Iris pigment epithelial cell (primary cell): ENCODE data around the gene RPP25.
A peak's percentile ranks its signal among the peaks of the same experiment; 100 is the strongest.

ENCODE experiments used
- DNase-seq: peaks from one replicate; pipeline ENCODE4 v3.0.0-alpha.2; 2011; ENCODE audit warnings: low read depth

Gene RPP25, protein sequence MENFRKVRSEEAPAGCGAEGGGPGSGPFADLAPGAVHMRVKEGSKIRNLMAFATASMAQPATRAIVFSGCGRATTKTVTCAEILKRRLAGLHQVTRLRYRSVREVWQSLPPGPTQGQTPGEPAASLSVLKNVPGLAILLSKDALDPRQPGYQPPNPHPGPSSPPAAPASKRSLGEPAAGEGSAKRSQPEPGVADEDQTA

DNA sequence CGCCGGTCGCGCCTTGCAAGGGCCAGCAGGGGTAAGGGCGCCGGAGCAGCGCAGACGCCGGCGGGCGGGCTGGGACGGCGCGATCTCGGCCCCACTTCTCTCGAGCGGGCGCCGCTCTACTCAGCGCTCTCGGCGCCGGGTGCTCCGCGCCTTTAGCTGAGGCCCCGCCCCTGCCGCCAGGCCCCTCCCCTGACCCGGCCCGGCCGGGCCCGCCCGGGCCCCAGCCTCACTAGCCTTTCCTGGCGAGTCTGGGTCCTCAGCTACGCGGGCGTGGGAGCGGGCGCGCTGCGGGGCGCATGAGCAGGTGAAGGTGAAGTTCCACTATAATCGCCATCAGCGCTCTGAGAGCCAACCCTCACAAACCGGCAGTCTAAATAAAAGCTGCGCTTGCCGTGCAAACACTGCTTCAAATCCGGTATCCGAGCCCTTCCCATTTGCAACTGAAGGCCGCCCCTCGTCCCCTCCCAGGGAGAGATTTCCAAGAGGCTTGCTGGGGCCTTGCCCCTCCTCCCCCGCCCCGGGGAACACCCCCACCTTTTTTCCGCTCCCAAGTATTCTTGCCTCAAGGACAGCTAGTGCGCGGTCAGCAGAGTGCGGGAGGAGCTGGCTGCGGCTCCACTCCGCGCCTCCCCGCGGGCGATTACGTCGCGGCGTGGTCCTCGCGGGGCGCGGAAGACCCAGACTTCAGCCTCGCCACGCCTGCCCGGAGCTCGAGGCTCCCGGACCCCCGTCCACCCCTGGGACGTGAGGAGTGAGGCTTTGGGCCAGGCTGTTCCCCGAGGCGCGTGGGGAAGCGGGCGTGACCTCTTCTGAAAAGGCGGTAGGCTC lies at the start of gene RPP25:
RPP25 (minus strand) TSS at position 125 of the 828 bp plus-strand sequence. CDS start 189 bp downstream, outside the sequence.
- DNase-seq = peak; percentile 78

DNA sequence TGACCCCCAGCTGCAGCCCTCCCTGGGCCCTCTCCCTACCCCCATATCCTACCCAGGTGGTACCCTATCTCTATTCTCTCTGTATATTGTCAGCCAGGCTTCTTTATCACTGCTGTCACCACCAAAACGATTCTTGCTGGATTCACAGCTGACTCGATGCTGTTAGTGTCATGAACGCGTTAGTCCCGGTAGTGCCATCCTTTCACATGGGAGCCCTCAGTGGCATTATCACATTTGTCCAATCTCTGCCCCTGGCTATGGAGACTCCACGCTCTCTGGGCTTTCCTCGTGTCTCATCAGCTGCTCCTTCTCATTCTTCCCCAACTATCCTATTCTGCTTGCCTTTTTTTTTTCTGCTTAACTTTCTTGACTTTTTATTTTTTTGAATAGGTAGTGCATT lies 45.8 kb upstream of the RPP25 start:
- DNase-seq = no peak

GRCh38 chr15:75001310-75001709 lies 44.7 kb upstream of the RPP25 start:
- no peak for DNase-seq

- DNase-seq = no peak
Measured at GRCh38 chr15:74997543-74997942, 41.0 kb upstream of the RPP25 start.

- no peak for DNase-seq
Measured at GRCh38 chr15:74997141-74997540, 40.6 kb upstream of the RPP25 start.

DNA sequence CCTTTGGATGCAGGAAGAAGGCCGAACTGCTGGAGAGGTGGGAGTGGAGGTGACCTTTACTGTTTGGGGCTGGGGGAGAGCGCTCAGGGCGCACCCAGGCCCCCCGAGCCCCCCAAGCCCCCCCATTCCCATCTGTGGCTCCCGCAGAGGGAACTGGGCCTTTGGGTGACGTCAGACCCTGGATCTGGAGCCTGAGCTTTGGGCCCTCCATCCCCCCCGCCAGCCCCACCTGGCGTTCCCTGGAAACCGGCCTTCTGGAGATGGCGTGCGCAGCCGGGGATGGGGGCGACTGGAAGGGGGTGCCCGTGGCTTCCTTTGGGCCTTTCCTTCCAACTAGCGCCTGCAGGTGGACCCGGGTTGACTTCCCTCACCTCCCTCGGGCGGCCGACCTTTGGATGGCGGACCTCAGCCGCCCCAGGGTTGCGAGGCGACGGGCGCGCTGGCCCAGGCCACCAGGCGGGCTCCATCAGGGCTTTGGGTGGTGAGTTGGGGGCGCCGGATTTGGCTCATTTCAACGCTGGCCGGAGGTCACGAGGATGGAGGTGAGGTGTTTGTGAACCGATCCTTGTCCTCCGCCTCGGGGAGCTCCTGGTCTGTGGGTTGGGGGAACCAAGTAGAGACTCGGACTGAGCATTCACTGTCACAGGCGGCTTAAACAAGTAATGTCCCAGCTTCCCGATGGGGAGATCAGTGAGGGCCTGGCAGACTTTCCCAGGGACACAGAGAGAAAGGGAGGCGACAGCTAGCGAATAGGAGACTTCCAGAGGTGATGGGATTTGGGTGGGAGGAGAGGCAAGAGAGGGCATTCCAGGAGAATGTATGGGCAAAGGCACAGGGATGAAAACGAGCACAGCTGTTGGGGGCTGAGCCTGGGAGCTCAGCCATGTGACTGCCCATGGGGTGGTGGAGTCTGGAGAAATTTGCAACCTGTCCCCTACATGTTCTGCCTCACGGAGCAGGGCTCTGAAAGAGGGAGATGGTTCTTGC lies 39.5 kb upstream of the RPP25 start:
- DNase-seq = no peak

- DNase-seq = peak; percentile 90
Measured at GRCh38 chr15:74995182-74995778, 38.7 kb upstream of the RPP25 start, which contains the start of gene SCAMP5. Gene SCAMP5 (plus strand): TSS chr15:74995563. CDS start chr15:75011840, 16,277 bp downstream.

GRCh38 chr15:74994685-74995084 lies 38.1 kb upstream of the RPP25 start:
- no peak for DNase-seq

GRCh38 chr15:74994236-74994635 lies 37.7 kb upstream of the RPP25 start:
- no peak for DNase-seq

DNA sequence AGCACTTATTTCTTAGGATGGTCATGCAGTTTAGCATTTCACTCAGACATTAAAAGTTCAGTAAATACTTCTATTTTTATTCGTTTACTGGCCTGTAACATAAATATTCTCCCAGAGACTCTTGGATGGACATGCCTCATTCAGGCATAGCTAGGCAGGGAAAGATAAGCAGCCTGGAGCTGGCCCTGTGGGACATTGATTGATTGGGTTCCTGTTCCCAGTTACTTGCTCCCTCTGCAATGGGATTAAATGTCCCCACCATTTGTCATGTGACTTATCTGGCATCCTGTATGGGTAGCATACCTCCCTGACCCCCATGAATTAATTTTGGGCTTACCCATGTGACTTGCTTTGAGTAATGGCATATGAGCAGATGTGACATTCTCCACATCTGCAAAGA lies 36.0 kb upstream of the RPP25 start:
- no peak for DNase-seq

DNA sequence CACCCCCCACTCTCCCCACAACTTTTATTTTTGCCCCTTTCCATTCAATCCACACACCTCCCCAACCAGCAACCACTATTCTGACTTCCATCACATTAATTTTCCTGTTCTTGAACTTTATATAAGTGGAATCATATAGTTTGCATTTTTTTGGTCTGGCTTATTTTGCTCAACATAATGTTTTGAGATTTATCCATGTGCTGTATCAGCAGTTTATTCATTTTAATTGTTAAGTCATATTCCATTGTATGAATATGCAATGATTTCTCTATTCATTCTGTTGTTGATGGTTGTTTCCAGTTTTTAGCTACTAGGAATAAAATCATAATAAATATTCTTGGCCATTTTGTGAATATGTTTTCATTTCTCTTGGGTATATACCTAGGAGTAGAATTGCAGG lies 33.0 kb upstream of the RPP25 start:
- DNase-seq = no peak

DNA sequence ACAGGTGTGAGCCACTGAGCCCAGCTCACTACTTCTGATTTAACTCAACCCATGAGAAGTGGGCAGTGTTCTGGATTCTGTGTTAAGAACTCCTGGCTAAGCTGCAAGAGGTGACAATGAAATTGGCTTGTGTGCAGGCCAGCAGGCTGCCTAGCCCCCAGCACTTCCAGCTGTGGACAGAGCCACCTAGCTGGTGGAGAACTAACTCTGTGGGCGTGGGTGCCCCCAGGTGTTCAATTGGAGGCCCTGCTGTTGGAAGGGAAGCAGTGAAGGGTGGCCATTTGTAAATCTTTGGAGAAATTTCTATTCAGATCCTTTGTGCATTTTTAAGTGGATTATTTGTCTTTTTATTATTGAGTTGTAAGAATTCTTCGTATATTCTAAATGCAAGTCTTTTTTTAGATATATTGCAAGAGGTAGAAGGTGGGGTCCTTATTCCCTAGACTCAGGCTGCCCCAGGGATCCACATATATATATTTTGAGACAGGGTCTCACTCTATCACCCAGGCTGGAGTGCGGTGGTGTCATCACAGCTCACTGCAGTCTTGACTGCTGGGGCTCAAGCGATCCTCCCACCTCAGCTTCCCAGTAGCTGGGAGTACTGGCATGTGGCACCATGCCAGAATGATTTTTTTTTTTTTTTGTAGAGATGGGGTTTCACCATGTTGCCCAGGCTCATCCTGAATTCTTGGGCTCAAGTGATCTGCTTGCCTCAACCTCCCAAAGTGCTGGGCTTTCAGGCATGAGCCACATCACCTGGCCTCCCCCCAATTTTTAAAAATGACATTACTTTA lies 31.6 kb upstream of the RPP25 start:
- peak; percentile 47 for DNase-seq

DNA sequence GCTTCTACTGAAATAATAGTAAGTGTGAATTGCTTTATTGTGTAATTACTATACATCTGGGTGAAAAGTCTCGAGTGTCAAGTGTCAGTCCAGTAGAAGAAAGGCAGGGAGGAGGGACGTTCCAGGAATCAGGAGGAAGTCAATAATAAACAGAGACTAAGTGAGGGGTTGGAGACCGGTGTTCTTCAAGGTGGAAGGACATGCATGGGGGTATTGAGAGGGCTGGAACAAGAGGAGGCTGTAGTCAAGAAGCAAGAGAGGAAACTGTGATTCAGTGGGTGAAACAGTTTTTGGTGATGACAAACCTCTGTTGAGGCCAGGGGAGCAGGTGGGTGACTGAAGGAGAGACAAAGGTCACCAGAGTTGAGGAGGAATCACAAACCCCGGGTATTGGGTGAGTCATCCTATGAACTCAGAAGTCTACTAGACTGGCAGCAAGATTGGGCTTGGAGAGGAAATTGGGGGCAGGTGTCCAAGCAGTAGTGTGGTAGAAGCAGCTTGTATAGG lies 27.2 kb upstream of the RPP25 start:
- no peak for DNase-seq

DNA sequence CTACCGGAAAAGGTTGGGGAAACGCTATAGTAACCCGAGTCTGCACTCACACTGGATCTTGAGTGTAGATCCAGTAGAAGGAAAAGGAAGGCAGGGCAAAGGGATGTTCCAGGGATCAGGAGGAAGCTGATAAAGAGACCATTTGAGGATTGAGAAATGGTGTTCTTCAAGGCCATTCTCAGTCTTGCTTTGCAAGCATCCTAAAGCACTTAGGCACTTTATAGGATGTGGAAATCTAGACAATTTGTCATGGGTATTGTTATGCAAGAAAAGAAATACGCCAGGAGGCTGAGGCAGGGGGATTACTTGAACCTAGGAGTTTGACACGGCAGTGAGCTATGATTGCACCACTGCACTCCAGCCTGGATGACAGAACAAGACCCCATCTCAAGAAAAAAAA lies 25.6 kb upstream of the RPP25 start:
- no peak for DNase-seq

GRCh38 chr15:74978503-74978902 lies 21.9 kb upstream of the RPP25 start:
- DNase-seq = peak; percentile 65

DNA sequence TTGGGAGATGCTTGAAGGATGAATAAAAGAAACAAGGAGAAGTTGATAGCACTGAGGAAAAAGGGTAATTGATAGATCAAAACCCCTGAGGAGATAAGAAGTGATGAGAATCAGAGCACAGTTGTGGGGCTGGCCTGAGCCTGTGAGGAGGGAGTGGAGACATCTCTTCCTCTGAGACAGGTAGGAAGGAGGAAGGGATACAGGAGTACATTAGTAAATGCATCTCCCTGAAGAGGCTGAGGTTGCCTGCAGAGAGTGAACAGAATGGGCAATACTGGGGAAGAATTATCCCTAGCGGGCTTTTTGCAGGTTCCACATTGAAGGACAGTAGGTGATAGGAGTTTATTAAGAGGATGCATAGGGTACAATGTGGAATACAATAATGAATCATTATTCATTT lies 21.5 kb upstream of the RPP25 start:
- DNase-seq = no peak

GRCh38 chr15:74977599-74977998 lies 21.0 kb upstream of the RPP25 start:
- peak; percentile 34 for DNase-seq

GRCh38 chr15:74976159-74976558 lies 19.6 kb upstream of the RPP25 start:
- no peak for DNase-seq

- no peak for DNase-seq
Measured at GRCh38 chr15:74967670-74968069, 11.1 kb upstream of the RPP25 start.

GRCh38 chr15:74964794-74965193 lies 8.2 kb upstream of the RPP25 start:
- peak; percentile 38 for DNase-seq

DNA sequence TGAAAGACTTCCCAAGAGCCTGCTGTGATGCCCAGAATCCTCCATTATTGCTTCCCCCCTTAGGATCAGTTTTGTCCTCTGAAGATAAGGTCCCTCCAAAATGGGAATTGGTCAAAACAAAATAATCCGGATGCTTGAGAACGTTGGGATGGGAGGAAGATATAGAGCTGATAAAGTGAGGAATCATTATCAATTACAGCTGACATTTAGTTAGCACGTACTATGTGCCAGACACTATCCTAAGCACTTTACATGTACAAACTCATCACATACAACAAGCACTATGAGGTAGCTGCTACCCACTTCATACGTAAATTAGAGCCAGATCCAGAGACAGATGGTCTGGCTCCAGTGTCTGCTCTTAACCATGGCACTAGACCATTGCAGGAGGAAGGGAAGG lies 6.6 kb upstream of the RPP25 start:
- DNase-seq = no peak
